Measurements from ENCODE around the gene FLYWCH2.

GRCh38 chr16:2881783-2882649, 999 bp upstream of the FLYWCH2 start:
- TF ChIP-seq CTCF (IDR thresholded peaks at IDR 0.05) (no peak), ZFX (IDR thresholded peaks at IDR 0.05; ENCODE audit: borderline replicate concordance) (no peak)
